HepG2 (cell line): ENCODE results near the gene MPST. TPM values are rescaled to one million over a fixed set of nuclear protein-coding genes. Genes with fewer than 3 reads are reported as not detected.

ENCODE experiments used
- AKAP8 ChIP-seq: sonication (generic); formaldehyde crosslinking; IDR thresholded peaks from 2 replicates; pipeline ENCODE4 v1.5.1; 2020; ENCODE audit warnings: mild to moderate bottlenecking, missing genetic modification reagents
- ARID3A ChIP-seq: IDR thresholded peaks from 2 replicates; pipeline ENCODE4 v1.6.1; 2012; ENCODE audit warnings: low read depth, low read length, improper control_type of control experiment
- EEA1 ChIP-seq: sonication (generic); formaldehyde crosslinking; IDR thresholded peaks from 2 replicates; pipeline ENCODE4 v1.5.1; 2020; ENCODE audit warnings: mild to moderate bottlenecking, missing genetic modification reagents, borderline replicate concordance
- FOXJ3 ChIP-seq: sonication (generic); formaldehyde crosslinking; IDR thresholded peaks from 2 replicates; pipeline ENCODE4 v1.4.0; 2020; ENCODE audit warnings: missing genetic modification reagents, mild to moderate bottlenecking, borderline replicate concordance
- FOXO4 ChIP-seq: sonication (generic); formaldehyde crosslinking; conservative IDR thresholded peaks from 2 replicates; pipeline ENCODE4 v1.8.1; 2023; ENCODE audit warnings: missing genetic modification reagents
- HMGA1 ChIP-seq: sonication (generic); formaldehyde crosslinking; conservative IDR thresholded peaks from 2 replicates; pipeline ENCODE4 v1.4.0; 2020; ENCODE audit warnings: missing genetic modification reagents
- KDM6A ChIP-seq: IDR thresholded peaks from 2 replicates; pipeline ENCODE4 v1.6.1; 2016; ENCODE audit warnings: low read depth
- TARDBP ChIP-seq: sonication (generic); formaldehyde crosslinking; IDR thresholded peaks from 2 replicates; pipeline ENCODE4 v1.8.0; 2022; ENCODE audit warnings: mild to moderate bottlenecking, missing genetic modification reagents
- TFAP4 ChIP-seq: sonication (generic); IDR thresholded peaks from 2 replicates; pipeline ENCODE4 v1.6.1; 2016; ENCODE audit warnings: low read depth, borderline replicate concordance
- TFDP1 ChIP-seq: IDR thresholded peaks from 2 replicates; pipeline ENCODE4 v1.6.1; 2016; ENCODE audit warnings: missing compliant biosample characterization, missing genetic modification reagents, borderline replicate concordance
- TFE3 ChIP-seq: IDR thresholded peaks from 2 replicates; pipeline ENCODE4 v1.6.1; 2016
- ZBTB20 ChIP-seq: sonication (generic); formaldehyde crosslinking; IDR thresholded peaks from 2 replicates; pipeline ENCODE4 v1.8.1; 2023; ENCODE audit warnings: missing genetic modification reagents, low read depth, mild to moderate bottlenecking, borderline replicate concordance
- ZBTB37 ChIP-seq: sonication (generic); formaldehyde crosslinking; IDR thresholded peaks from 2 replicates; pipeline ENCODE4 v1.4.0; 2020; ENCODE audit warnings: mild to moderate bottlenecking, missing genetic modification reagents
- ZC3H13 ChIP-seq: sonication (generic); formaldehyde crosslinking; IDR thresholded peaks from 2 replicates; pipeline ENCODE4 v1.8.1; 2023; ENCODE audit warnings: mild to moderate bottlenecking, missing genetic modification reagents, moderate library complexity
- ZFP37 ChIP-seq: sonication (generic); formaldehyde crosslinking; IDR thresholded peaks from 2 replicates; pipeline ENCODE4 v1.4.0; 2020; ENCODE audit warnings: missing genetic modification reagents, borderline replicate concordance
- ZNF468 ChIP-seq: sonication (generic); formaldehyde crosslinking; IDR thresholded peaks from 2 replicates; pipeline ENCODE4 v1.8.0; 2022; ENCODE audit warnings: mild to moderate bottlenecking, moderate library complexity, missing genetic modification reagents
- ZNF563 ChIP-seq: sonication (generic); formaldehyde crosslinking; IDR thresholded peaks from 2 replicates; pipeline ENCODE4 v1.8.0; 2022; ENCODE audit warnings: mild to moderate bottlenecking, moderate library complexity, missing genetic modification reagents
- ZNF691 ChIP-seq: sonication (generic); formaldehyde crosslinking; IDR thresholded peaks from 2 replicates; pipeline ENCODE4 v1.4.0; 2020; ENCODE audit warnings: missing genetic modification reagents, low read depth, mild to moderate bottlenecking, borderline replicate concordance
- ZNF776 ChIP-seq: sonication (generic); formaldehyde crosslinking; IDR thresholded peaks from 2 replicates; pipeline ENCODE4 v1.4.0; 2020; ENCODE audit warnings: mild to moderate bottlenecking, missing genetic modification reagents
- polyA plus RNA-seq, 8 experiments: library from polyadenylated mRNA; depleted of rRNA in 3 of 8; stranded (reverse) in 7 of 8; unstranded in 1 of 8; fragments of >200 nt; fragmentation: Illumina TruSeq in 4 of 8; extraction: Trizol in 4 of 8; gene quantifications; 2 replicates each; pipeline versions ENCODE4 v1.2.1 to v1.2.3, GENCODE V29; 2011 to 2016; ENCODE audit warnings: low read depth in 4 of 8, missing spikeins in 1 of 8, mixed read lengths in 1 of 8; ENCODE audit not compliant: insufficient read depth in 1 of 8
- total RNA-seq, 5 experiments: library from RNA; depleted of rRNA; stranded (reverse); fragments of >200 nt; fragmentation: Illumina TruSeq; extraction: Trizol; gene quantifications; 2 replicates each; pipeline ENCODE4 v1.2.3, GENCODE V29; 2016; ENCODE audit warnings: low read depth in 1 of 5

MPST gene
- total and polyA plus RNA-seq, 2 of the 13 experiments (the other 11 are each of a cell fraction or from before 2014, with no cell fraction given) = 133 to 141 TPM

GRCh38 chr22:37043828-37044538 lies 24.4 kb downstream of the MPST start (continued):
- TF ChIP-seq ZBTB37 (no peak), TFDP1 (CRISPR knock-in tag) (peak; percentile 70; the same call in 1 of the 2 replicates), AKAP8 (CRISPR knock-in tag) (no peak), ZFP37 (CRISPR knock-in tag) (0 out of 2 replicates have a peak, but pooled peaks have one; percentile 24), KDM6A (peak; percentile 74; the same call in 1 of the 2 replicates), HMGA1 (CRISPR knock-in tag) (no peak), ZBTB20 (0 out of 2 replicates have a peak, but pooled peaks have one; percentile 36), ZNF776 (CRISPR knock-in tag) (0 out of 2 replicates have a peak, but pooled peaks have one; percentile 49), EEA1 (CRISPR knock-in tag) (no peak), ZC3H13 (CRISPR knock-in tag) (peak; percentile 56; the same call in 1 of the 2 replicates), FOXJ3 (CRISPR knock-in tag) (no peak; the same call in 1 of the 2 replicates), ZNF691 (CRISPR knock-in tag) (peak; percentile 91), FOXO4 (CRISPR knock-in tag) (no peak), ARID3A (no peak), TFAP4 (peak; percentile 19; the same call in 1 of the 2 replicates), TFE3 (CRISPR knock-in tag) (0 out of 2 replicates have a peak, but pooled peaks have one; percentile 28), ZNF563 (peak; percentile 41; the same call in 1 of the 2 replicates), ZNF468 (CRISPR knock-in tag) (0 out of 2 replicates have a peak, but pooled peaks have one; percentile 35), TARDBP (peak; percentile 93)
